ENCODE data around the gene MPI. TPM values are rescaled to one million over a fixed set of nuclear protein-coding genes. Genes with fewer than 3 reads are reported as not detected.
"Not testable (repeated sequence)": the region's sequence is repeated elsewhere in the genome, so short reads cannot be mapped to it uniquely, and the experiment has no call there.

Gene MPI
- total RNA-seq, 3 donors from 2014 or later (not counting 1 experiment from before 2014, with no cell fraction given), result 15.7 to 20.4 (median 18.8) TPM

GRCh38 chr15:74920456-74920855 is 30.6 kb downstream of the MPI start:
- DNase-seq, result no peak
- no peaks in the 10 kb centered on the region for H3K27me3 ChIP-seq (ENCODE audit: control insufficient read depth, insufficient read depth, low read length)
- H3K27me3 Mint-ChIP-seq (ENCODE audit: low read depth in 2 of 2), result no peaks in the 10 kb centered on the region
- H3K4me1 ChIP-seq (ENCODE audit: control insufficient read depth, insufficient read depth, low read length), result peaks cover 5% of the 10 kb centered on the region
- no peak overlapping the region for H3K4me3 Mint-ChIP-seq
- H3K36me3 ChIP-seq (ENCODE audit: control insufficient read depth, insufficient read depth, low read length), result peaks cover 57% of the 10 kb centered on the region
- no peak overlapping the region for H3K27ac ChIP-seq (ENCODE audit: low read length)
- intact Hi-C loops (cut with micrococcal nuclease), result no loop called here
- H3K36me3 Mint-ChIP-seq, result peaks cover 16% of the 10 kb centered on the region
- peaks cover 6 to 11% of the 10 kb centered on the region in 2 donors for H3K4me1 Mint-ChIP-seq
- no peaks in the 10 kb centered on the region for H3K9me3 Mint-ChIP-seq
- peak overlapping the region in 1 of 2 donors; percentile 46 for H3K27ac Mint-ChIP-seq
- H3K4me3 ChIP-seq (ENCODE audit: low read length), result no peak overlapping the region
- H3K9me3 ChIP-seq (ENCODE audit: control insufficient read depth, insufficient read depth, low read length), result no peaks in the 10 kb centered on the region
- no peak for ATAC-seq
- WGBS (ENCODE audit: insufficient coverage), result 55% methylated on average over 8 of the region's 8 CpGs
- TF ChIP-seq CTCF (IDR thresholded peaks at IDR 0.05), result no peak

GRCh38 chr15:74924525-74924924 is 34.7 kb downstream of the MPI start:
- H3K9me3 Mint-ChIP-seq, result no peaks in the 10 kb centered on the region
- H3K27ac Mint-ChIP-seq, result no peak overlapping the region
- peaks cover 6 to 11% of the 10 kb centered on the region in 2 donors for H3K4me1 Mint-ChIP-seq
- intact Hi-C loops (cut with micrococcal nuclease), result no loop called here
- Histone ChIP-seq H3K4me3 (ENCODE audit: low read length) (no peak overlapping the region), H3K36me3 (ENCODE audit: control insufficient read depth, insufficient read depth, low read length) (peaks cover 57% of the 10 kb centered on the region), H3K9me3 (ENCODE audit: control insufficient read depth, insufficient read depth, low read length) (no peaks in the 10 kb centered on the region), H3K4me1 (ENCODE audit: control insufficient read depth, insufficient read depth, low read length) (peaks cover 5% of the 10 kb centered on the region), H3K27ac (ENCODE audit: low read length) (no peak overlapping the region), H3K27me3 (ENCODE audit: control insufficient read depth, insufficient read depth, low read length) (no peaks in the 10 kb centered on the region)
- H3K27me3 Mint-ChIP-seq (ENCODE audit: low read depth in 2 of 2), result no peaks in the 10 kb centered on the region
- 100% methylated on average over 2 of the region's 3 CpGs for WGBS (ENCODE audit: insufficient coverage)
- DNase-seq, result no peak
- TF ChIP-seq CTCF (IDR thresholded peaks at IDR 0.05), result no peak
- H3K36me3 Mint-ChIP-seq, result peaks cover 7% of the 10 kb centered on the region
- no peak for ATAC-seq
- no peak overlapping the region for H3K4me3 Mint-ChIP-seq

- 100% methylated on average over 5 of the region's 5 CpGs for WGBS (ENCODE audit: insufficient coverage)
- Mint-ChIP-seq H3K4me1 (peaks cover 7% of the 10 kb centered on the region in 2 donors), H3K27ac (no peak overlapping the region), H3K27me3 (ENCODE audit: low read depth in 2 of 2) (no peaks in the 10 kb centered on the region), H3K4me3 (no peak overlapping the region), H3K9me3 (no peaks in the 10 kb centered on the region), H3K36me3 (no peaks in the 10 kb centered on the region)
- no peak for TF ChIP-seq CTCF (IDR thresholded peaks at IDR 0.05)
- peaks cover under 1% of the 10 kb centered on the region for H3K4me1 ChIP-seq (ENCODE audit: control insufficient read depth, insufficient read depth, low read length)
- H3K27ac ChIP-seq (ENCODE audit: low read length), result no peak overlapping the region
- DNase-seq (no peak), ATAC-seq (no peak)
- H3K27me3 ChIP-seq (ENCODE audit: control insufficient read depth, insufficient read depth, low read length), result no peaks in the 10 kb centered on the region
- intact Hi-C loops (cut with micrococcal nuclease), result no loop called here
- H3K36me3 ChIP-seq (ENCODE audit: control insufficient read depth, insufficient read depth, low read length), result peaks cover 38% of the 10 kb centered on the region
- no peak overlapping the region for H3K4me3 ChIP-seq (ENCODE audit: low read length)
- no peaks in the 10 kb centered on the region for H3K9me3 ChIP-seq (ENCODE audit: control insufficient read depth, insufficient read depth, low read length)
Observed at GRCh38 chr15:74928771-74929198, 38.9 kb downstream of the MPI start.

GRCh38 chr15:74933573-74933972 is 43.7 kb downstream of the MPI start:
- TF ChIP-seq CTCF (IDR thresholded peaks at IDR 0.05), result no peak
- peaks cover 19% of the 10 kb centered on the region for H3K4me1 ChIP-seq (ENCODE audit: control insufficient read depth, insufficient read depth, low read length)
- no peaks in the 10 kb centered on the region for H3K9me3 Mint-ChIP-seq
- no peak overlapping the region for H3K4me3 Mint-ChIP-seq
- ATAC-seq, result no peak
- peak overlapping the region; percentile 39 to 53 for H3K27ac Mint-ChIP-seq
- H3K27me3 ChIP-seq (ENCODE audit: control insufficient read depth, insufficient read depth, low read length), result no peaks in the 10 kb centered on the region
- H3K36me3 ChIP-seq (ENCODE audit: control insufficient read depth, insufficient read depth, low read length), result peaks cover 14% of the 10 kb centered on the region
- intact Hi-C loops (cut with micrococcal nuclease), result no loop called here
- H3K27ac ChIP-seq (ENCODE audit: low read length), result no peak overlapping the region
- H3K27me3 Mint-ChIP-seq (ENCODE audit: low read depth in 2 of 2), result no peaks in the 10 kb centered on the region
- DNase-seq, result no peak
- H3K9me3 ChIP-seq (ENCODE audit: control insufficient read depth, insufficient read depth, low read length), result no peaks in the 10 kb centered on the region
- WGBS (ENCODE audit: insufficient coverage), result 46% methylated on average over 2 of the region's 2 CpGs
- no peaks in the 10 kb centered on the region for H3K36me3 Mint-ChIP-seq
- no peak overlapping the region for H3K4me3 ChIP-seq (ENCODE audit: low read length)
- H3K4me1 Mint-ChIP-seq, result peaks cover 23 to 28% of the 10 kb centered on the region in 2 donors

- peaks cover 20% of the 10 kb centered on the region for H3K4me1 ChIP-seq (ENCODE audit: control insufficient read depth, insufficient read depth, low read length)
- peaks cover 23 to 28% of the 10 kb centered on the region in 2 donors for H3K4me1 Mint-ChIP-seq
- not testable (repeated sequence) for DNase-seq; H3K27me3 ChIP-seq (ENCODE audit: control insufficient read depth, insufficient read depth, low read length); H3K36me3 ChIP-seq (ENCODE audit: control insufficient read depth, insufficient read depth, low read length); H3K4me3 ChIP-seq (ENCODE audit: low read length); ATAC-seq; H3K27ac ChIP-seq (ENCODE audit: low read length); H3K36me3 Mint-ChIP-seq; H3K9me3 ChIP-seq (ENCODE audit: control insufficient read depth, insufficient read depth, low read length); H3K9me3 Mint-ChIP-seq; H3K27me3 Mint-ChIP-seq (ENCODE audit: low read depth in 2 of 2)
- WGBS (ENCODE audit: insufficient coverage), result 71% methylated on average over 2 of the region's 3 CpGs
- intact Hi-C loops (cut with micrococcal nuclease), result loop anchor here (5.0 kb wide), 1 partner anchor 148 kb away; no protein-coding TSS in a partner anchor
- H3K4me3 Mint-ChIP-seq, result peak overlapping the region; percentile 60
- H3K27ac Mint-ChIP-seq, result peak overlapping the region; percentile 10 to 59
Observed at GRCh38 chr15:74935193-74935592, 45.4 kb downstream of the MPI start.

All from natural killer cell (primary cell).